HG02973 (cell line): ENCODE results near the gene LRIG3.
"Not testable (repeated sequence)": the region's sequence is repeated elsewhere in the genome, so short reads cannot be mapped to it uniquely, and the experiment has no call there.

Source experiments
- ATAC-seq: cut with Tn5 transposase; IDR thresholded peaks from one replicate; pipeline ENCODE4 v1.9.1; 2021; ENCODE audit warnings: moderate library complexity; ENCODE audit not compliant: unreplicated experiment

LRIG3 gene

DNA sequence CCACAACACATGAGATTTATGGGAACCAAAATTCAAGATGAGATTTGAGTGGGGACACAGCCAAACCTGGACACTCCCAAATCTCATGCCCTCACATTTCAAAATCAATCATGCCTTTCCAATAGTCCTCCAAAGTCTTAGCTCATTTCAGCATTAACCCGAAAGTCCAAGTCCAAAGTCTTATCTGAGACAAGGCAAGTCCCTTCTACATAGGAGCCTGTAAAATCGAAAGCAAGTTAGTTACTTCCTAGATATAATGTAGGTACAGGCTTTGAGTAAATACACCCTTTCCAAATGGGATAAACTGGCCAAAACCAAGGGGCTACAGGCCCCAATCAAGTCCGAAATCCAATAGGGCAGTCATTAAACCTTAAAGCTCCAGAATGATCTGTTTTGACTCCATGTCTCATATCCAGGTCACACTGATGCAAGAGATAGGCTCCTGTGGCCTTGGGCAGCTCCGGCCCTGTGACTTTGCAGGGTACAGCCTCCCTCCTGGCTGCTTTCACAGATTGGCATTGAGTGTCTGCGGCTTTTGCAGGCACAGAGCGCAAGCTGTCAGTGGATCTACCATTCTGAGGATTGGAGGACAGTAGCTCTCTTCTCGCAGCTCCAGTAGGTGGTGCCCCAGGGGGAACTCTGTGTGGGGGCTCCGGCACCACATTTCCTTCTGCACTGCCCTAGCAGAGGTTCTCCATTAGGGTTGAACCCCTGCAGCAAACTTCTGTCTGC lies 60.1 kb downstream of the LRIG3 start:
- no peak for ATAC-seq

- no peak for ATAC-seq
Measured at GRCh38 chr12:58858030-58858429, 62.3 kb downstream of the LRIG3 start.

DNA sequence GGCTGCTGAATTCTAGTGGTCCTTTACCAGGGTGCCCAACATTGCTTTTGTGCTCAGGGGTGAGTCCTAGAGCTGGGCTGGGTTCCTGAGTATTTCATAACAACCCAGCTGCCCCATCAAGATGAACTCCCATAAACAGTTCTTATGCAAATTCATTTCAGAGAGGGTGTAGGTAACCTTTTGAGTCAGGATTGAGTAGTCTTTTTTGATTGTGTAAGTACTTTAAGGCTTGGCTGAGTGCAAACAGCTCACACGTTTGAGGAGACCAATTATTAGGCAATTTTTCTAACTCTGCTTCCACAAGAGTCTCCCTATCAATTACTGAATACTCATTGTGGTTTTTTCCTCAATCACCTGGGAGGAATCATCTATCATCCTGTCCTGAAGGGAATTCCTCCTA lies 63.1 kb downstream of the LRIG3 start:
- not testable (repeated sequence) for ATAC-seq

DNA sequence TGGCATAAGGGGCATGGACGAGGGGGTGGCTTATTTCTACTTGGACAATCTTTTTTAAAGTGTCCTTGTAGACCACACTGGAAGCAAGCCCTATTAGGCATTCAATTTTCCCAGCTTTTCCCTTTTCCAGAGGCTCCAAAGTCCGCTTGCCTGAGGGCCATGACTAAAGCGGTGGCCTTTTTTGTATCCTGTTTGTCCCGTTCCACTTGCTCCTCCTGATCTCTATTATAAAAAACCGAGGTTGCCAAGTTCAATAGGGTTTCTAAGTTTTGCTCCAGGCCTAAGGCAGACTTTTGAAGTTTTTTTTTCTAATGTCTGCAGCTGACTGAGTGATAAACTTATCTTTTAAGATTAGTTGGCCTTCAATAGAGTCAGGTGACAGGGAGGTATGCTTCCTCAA lies 64.7 kb downstream of the LRIG3 start:
- ATAC-seq = not testable (repeated sequence)

- ATAC-seq = no peak
Measured at GRCh38 chr12:58850826-58851225, 69.5 kb downstream of the LRIG3 start.

- ATAC-seq = no peak
Measured at GRCh38 chr12:58847901-58848600, 72.3 kb downstream of the LRIG3 start.

DNA sequence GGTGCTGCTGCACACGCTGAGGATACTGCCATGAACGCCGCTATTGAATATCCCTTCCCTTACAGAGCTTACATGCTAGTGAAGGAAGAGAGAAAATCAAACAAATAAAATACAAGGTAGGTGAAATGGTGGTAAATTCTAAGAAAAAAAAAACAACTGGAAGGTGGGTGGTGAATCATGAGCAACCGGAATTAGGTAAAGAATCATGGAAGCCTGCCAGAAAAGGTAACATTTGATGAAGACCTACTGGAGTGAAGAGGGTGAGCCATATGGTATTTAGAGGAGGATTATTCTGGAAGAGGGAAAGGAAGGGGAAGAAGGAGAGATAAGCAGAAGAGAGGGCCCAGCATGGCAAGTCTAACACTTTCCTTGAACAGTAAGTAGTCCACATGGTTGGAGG lies 76.1 kb downstream of the LRIG3 start:
- no peak for ATAC-seq

GRCh38 chr12:58841058-58841798 lies 79.1 kb downstream of the LRIG3 start:
- ATAC-seq = no peak

- ATAC-seq = no peak
Measured at GRCh38 chr12:58833853-58834252, 86.5 kb downstream of the LRIG3 start.

DNA sequence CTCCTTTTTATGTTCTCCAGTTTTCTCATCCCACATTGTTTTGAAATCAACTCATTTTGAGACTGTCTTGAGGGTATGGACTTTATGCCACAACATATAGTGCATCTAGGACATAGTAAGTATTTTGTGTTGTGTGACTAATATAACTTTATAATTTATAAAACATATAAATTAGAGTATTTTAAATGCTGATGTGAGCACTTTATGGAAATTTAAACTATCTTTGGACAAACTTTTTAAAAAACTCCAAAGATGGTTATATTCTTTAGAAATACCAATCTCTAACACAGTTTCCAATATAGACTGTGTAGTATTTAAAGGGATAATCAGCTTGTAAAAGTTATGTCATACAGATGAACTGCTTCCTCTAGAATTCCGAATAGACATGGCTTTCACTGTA lies 87.4 kb downstream of the LRIG3 start:
- no peak for ATAC-seq
